GM18505 (cell line): ENCODE results near the gene TAPT1.
"Not testable (repeated sequence)": the region's sequence is repeated elsewhere in the genome, so short reads cannot be mapped to it uniquely, and the experiment has no call there.

ENCODE experiments used
- ATAC-seq: cut with Tn5 transposase; IDR thresholded peaks from one replicate; pipeline ENCODE4 v1.9.1; 2021; ENCODE audit not compliant: unreplicated experiment
- POLR2A ChIP-seq: IDR thresholded peaks from 4 replicates; pipeline ENCODE4 v1.6.1; 2011; ENCODE audit warnings: borderline replicate concordance; ENCODE audit not compliant: insufficient read depth, insufficient read length; ENCODE audit errors: extremely low read depth

The TAPT1 gene, protein sequence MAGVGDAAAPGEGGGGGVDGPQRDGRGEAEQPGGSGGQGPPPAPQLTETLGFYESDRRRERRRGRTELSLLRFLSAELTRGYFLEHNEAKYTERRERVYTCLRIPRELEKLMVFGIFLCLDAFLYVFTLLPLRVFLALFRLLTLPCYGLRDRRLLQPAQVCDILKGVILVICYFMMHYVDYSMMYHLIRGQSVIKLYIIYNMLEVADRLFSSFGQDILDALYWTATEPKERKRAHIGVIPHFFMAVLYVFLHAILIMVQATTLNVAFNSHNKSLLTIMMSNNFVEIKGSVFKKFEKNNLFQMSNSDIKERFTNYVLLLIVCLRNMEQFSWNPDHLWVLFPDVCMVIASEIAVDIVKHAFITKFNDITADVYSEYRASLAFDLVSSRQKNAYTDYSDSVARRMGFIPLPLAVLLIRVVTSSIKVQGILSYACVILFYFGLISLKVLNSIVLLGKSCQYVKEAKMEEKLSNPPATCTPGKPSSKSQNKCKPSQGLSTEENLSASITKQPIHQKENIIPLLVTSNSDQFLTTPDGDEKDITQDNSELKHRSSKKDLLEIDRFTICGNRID

DNA sequence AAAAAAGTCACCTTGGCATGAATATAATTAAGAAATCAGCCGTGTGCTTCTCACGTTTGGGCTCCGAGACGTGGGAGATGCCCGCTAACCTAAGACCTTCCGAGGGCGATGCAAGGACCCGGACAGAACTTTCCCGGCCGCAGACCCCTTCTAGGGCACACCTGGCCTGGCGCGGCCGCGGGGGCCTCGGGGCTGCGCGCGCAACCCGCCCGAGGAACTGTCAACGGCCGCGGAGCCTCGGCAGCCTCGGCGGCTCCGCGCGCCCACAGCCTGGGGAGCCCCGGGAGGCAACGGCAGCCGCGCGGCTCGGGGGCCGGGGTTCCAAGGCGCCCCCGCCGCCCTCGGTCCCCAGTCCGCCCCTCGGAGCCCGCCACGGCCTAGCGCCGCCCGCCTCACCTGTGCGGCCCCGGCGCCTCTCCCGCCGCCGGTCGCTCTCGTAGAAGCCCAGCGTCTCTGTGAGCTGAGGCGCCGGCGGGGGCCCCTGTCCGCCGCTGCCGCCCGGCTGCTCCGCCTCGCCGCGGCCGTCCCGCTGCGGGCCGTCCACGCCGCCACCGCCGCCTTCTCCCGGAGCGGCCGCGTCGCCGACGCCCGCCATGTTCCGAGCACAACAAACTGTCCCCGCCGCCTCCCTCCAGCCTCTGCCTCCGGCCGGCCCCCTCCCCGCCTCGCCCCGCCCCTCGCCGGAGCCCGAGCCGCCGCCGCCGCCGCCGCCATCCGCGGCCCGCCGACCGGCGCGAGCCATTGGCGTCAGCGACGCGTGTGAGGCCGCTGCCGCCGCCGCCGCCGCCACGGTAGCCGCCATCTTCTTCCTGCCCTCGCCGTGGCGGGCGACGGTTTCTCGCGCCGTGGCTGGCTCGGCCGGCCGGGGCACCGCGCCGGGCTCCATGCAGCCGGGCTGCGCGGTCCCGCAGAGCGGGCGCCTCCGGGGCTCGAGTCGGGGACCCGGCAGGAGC, at the start of gene TAPT1:
TAPT1 (minus strand) TSS at position 609 of the 953 bp plus-strand sequence; CDS start at position 595, 14 bp downstream.
- ATAC-seq: peak; percentile 73
- peak; percentile 66 for TF ChIP-seq POLR2A

DNA sequence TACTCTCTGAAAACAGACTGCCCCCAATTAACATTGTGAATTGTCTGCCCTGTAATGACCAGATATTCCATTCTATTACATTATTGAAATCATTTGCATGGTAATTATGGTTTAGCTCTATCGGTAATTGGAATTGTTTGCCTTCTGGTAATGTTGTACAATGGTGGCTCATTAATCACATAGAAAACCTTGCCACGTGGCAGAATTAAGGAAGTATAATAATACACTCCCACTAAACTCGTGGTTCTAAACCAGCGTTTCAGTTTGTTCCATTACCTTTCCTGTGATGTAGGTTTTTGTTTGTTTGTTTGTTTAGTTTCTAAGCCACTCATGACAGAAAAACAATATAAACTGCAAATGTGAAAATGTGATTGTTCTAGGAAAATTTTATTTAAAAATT, 45.1 kb upstream of the TAPT1 start:
- no peak for ATAC-seq
- no peak for TF ChIP-seq POLR2A

DNA sequence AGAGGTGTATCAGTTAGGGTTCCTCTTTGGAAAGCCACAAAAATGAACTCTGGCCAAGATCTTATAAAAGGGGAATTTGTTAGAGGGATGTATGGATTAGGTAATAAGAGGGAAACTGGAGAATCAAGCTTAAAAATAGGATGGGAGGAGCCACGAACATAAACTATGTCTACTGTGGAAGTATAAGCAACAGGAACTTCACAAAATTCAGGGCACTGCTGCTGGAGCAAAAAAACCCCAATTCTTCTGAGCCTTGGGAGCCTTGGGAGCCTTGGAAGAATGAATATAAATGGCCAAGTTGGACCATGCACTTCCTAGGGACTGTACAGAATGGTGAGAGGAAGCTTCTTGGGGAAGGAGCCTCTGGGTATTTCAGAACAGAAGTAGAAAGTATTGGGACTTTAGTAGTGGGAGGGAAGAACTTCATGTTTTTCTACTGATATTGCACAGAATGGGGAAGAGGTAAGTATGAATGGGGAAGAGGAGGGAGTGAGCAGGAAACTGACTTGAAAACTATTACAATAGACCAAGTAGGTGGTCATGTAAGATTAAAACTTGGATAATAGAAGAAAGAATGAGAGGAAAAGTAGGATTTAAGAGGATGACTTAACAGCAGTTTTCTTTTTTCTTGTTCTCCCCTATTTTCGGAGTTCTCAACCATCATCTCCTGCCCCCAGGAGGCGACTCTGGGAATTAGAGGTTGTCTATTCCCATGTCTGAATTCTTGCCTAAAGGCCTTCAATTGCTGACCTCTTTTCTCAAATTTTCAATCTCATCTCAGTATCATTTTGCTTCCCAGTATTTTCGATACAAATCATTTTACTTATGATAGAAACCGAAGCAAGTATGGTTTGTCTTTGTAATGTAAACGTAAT, 44.4 kb upstream of the TAPT1 start:
- no peak for TF ChIP-seq POLR2A
- ATAC-seq: no peak

DNA sequence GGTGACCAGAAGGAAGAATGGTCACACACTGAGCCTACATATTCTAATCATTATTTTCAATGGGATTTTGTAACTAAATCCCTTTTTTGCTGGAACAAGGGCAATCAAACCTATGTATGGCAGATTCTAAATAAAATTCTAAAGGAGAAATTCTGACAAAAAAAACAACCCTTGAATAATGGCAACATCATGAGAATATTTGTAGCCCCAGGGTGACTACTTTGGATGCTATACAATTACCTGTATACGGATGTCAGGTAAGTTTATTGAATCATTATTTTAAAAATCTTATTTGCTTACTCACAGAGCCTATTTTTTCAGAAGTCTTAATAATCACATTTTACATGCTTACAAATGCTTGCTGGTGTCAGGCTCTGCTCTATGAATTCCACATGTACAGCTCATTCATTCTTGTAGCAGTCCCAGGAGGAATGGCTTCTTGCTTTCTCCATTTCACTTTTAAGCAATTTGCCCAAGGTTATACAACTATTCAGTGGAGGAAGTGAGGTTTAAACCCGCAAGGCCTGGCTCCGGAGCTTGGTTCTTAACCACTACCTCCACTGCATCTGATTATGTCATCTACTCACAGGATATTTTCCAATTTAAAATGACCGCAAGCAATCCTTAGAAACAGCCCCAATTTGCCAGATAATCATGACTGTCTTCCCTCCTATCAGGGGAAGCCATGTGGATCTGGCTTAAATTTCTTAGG, 43.6 kb upstream of the TAPT1 start:
- ATAC-seq: not testable (repeated sequence)

DNA sequence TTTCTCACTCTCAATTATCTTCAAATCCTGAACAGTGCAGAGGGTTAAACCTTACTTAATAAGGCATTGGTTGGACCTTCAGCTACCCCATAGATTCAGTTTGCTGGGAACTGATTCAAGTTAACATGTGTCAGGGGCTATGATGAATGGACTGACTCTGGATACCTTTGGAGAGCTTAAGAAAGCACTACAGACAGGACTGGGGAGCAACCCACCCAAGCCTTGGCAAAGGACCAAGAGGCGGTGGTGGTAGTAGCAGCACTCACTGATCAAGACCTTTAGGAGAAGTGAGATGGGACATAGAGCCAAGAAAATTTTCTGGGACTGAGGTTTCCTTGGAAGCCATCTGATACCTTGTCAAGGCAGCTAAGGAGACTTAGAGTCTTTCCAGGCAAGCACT, 43.0 kb upstream of the TAPT1 start:
- TF ChIP-seq POLR2A: no peak

DNA sequence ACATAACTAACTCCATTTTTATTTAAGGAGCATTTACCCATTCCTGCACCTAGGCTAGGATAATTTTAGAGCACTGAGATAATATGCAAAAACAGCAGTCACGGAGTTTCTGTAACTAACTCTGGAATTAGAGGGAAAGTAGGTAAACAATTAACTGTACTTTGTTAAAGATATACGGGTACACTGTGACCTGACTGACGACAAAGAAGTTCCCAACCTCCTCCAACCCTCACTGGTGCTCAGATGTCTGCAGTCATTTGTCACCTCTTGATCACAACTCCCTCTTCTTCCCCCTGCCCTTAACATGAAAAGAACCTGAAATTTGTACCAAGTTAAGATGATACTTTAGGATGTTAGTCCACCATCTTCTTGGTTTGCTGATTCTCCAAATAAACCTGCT, 42.0 kb upstream of the TAPT1 start:
- no peak for ATAC-seq
- no peak for TF ChIP-seq POLR2A

More for the DNA sequence above, 43.0 kb upstream of the TAPT1 start:
- no peak for ATAC-seq

DNA sequence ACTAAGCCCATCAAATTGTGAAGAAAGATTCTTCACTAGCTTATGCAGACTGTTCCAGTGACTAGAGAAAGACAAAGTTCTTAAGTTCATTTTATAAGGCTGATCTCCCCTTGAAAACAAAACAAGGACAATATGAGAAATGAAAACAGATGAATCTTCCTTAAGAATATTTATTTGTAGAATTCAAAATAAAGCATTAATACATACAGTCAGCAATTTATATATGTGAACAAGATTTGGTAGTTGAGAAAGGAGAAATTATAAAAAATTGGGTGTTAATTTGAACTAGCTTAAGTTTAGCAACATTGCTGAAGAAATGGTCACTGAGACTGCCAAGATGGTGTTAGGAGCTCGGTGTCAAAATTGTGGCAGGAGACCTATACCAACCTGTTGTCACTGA, 41.4 kb upstream of the TAPT1 start:
- no peak for TF ChIP-seq POLR2A
- no peak for ATAC-seq

DNA sequence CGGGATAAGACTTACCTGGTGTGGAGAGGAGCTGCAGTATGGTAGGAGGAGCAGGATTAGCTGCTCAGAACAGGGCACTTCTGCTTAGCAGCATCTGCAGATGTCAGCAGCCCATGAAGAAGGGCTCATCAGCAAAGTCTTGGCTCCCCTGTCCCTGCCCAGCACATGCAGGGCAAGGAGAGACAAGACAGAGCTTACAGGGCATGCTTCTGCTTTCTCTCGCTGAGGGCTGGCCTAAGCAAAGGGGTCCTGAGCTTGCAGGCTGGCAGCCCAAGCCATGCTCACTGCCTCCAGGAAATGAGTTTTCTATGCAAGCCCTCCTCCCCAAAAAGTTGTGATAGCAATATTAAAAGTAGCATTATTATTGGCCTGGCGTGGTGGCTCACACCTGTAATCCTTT, 39.5 kb upstream of the TAPT1 start:
- no peak for ATAC-seq
- no peak for TF ChIP-seq POLR2A

DNA sequence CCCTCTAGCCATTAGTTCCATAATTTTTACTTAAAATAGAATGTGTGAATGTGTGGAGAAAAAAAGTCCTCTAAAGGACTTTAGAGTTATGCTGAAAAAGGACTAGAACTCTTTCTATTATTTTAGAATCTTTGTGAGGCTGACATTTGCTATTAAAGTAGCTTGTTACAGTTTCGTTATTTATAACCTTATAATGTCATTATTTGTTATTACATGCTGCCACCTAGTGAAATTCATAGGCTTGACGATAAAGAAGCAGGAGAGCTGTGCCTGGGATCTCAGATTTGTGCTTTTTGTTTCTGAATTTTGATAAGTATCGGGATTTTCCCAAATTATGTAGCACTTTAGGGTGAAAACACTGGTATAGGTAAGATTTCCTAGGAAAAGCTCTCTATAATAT, 38.5 kb upstream of the TAPT1 start:
- TF ChIP-seq POLR2A: no peak
- ATAC-seq: peak; percentile 65

DNA sequence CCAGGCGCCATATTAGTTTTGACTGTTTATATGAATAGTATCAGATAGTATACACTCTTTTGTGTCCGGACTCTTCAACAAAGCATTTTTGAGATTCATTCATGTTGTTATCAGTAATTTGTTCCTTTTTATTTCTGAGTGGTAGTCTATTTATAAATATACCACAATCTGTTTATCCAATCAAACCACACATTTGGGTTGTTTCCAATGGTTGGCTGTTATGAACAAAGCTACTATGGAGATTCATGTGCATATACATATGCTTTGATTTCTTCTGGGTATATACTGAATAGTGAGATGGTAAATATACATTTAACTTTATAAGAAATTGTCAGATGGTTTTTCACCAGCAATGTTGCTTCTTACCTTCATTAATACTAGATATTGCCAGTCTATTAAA, 36.8 kb upstream of the TAPT1 start:
- TF ChIP-seq POLR2A: no peak
- no peak for ATAC-seq

DNA sequence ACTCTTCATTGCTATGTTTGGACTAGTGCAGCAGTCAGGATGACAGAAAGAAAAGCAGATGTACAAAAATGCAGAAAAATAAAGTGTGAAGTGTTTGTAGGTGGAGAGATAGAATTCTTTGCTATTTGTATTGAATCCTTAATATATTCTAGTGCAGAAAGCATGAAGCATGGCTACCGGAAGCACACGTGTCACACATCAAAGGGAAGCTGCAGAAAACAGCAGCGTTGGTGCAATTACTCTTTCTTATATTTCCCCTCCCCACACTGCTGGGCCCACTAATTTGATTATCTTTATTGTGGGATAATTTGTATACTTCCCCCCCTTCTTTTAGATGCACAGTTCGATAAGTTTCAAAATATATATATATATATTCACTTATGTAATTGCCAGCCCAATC, 35.9 kb upstream of the TAPT1 start:
- no peak for TF ChIP-seq POLR2A
- no peak for ATAC-seq

DNA sequence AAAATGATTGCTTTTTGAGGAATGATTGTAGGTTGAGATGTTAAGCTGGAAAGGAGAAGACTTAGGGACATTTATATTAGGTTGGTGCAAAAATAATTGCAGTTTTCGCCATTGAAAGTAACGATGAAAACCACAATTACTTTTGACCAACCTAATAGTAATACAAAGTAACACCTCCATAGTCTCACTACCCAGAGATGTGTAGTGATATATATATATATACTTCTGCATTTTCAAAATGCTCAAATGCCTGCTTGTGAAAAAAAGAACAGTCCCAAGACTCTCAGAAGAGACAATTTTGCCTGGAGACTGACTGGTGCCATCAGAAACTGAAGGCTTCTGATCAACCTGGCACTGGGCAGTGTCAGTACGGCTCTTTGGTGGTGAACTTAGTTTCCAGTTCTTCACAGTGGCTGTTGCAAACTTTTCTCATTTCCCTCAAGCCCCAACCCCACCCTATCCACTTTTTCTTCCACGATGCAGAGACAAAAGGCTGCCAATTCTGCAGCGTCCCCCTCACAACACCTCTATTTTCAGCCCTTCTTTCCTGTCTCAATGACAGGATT, 35.1 kb upstream of the TAPT1 start:
- TF ChIP-seq POLR2A: no peak

DNA sequence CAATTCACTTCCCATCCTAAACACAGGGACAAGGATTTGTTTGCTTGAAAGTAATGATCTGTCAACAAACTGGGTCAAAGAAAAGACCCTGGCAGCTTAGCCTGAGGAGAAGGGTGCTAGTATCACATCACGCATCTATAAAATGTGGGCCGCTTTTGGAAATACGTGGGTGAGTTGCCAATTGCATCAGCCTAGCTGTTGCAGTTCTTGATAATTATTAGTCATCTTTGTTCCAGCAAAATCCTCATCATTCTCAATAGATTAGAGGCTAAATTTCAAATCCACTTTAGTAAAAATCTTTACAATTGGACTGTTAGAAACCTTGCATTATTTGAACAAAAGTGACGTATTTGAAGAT, 33.6 kb upstream of the TAPT1 start:
- TF ChIP-seq POLR2A: no peak
- ATAC-seq: no peak

More for the DNA sequence above, 35.1 kb upstream of the TAPT1 start:
- no peak for ATAC-seq
